ENCODE measurements around the gene CREBZF.

DNA sequence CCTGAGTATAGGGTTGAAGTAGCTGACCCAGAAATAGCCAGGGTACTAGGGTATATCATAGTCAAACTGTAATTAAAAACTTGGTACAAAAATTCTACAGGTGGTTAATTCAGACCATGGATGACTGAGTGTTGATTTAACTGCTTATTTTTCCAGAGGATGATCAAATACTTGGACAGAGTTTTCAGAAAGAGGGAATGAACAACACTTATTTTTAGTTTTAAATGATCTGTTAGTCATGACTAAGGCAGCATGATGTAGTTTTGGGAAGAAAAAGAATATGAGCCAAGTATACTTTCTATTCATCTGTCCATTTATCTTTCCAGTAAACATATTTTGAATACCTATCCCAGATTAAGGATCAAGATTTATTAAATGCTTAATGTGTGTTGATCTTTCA, 40.9 kb upstream of the CREBZF start:
- TF ChIP-seq, protein P1, sequence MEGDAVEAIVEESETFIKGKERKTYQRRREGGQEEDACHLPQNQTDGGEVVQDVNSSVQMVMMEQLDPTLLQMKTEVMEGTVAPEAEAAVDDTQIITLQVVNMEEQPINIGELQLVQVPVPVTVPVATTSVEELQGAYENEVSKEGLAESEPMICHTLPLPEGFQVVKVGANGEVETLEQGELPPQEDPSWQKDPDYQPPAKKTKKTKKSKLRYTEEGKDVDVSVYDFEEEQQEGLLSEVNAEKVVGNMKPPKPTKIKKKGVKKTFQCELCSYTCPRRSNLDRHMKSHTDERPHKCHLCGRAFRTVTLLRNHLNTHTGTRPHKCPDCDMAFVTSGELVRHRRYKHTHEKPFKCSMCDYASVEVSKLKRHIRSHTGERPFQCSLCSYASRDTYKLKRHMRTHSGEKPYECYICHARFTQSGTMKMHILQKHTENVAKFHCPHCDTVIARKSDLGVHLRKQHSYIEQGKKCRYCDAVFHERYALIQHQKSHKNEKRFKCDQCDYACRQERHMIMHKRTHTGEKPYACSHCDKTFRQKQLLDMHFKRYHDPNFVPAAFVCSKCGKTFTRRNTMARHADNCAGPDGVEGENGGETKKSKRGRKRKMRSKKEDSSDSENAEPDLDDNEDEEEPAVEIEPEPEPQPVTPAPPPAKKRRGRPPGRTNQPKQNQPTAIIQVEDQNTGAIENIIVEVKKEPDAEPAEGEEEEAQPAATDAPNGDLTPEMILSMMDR (IDR thresholded peaks at IDR 0.05) = no peak
- TF ChIP-seq POLR2A (IDR thresholded peaks at IDR 0.05) = no peak

All from Peyer's patch (tissue), 4 donors.